H1 (cell line): ENCODE results near the gene C5AR2.
A peak's percentile ranks its signal among the peaks of the same experiment; 100 is the strongest.

Experiments
- BACH1 ChIP-seq: IDR thresholded peaks from 2 replicates; pipeline ENCODE4 v1.6.1; 2012; ENCODE audit warnings: low read length, improper control_type of control experiment
- BCL11A ChIP-seq, 2 experiments: IDR thresholded peaks; one replicate each; pipeline ENCODE4 v1.6.1; 2011; ENCODE audit warnings: low read depth in 2 of 2, low read length in 2 of 2, mild to moderate bottlenecking in 2 of 2
- CHD7 ChIP-seq: fragments of 300-600 bp; sonication (generic); IDR thresholded peaks from 2 replicates; pipeline ENCODE4 v1.7.1; 2012; ENCODE audit warnings: low read length, moderate library complexity, mild to moderate bottlenecking, inconsistent platforms; ENCODE audit not compliant: insufficient replicate concordance
- CTCF ChIP-seq, 3 experiments: IDR thresholded peaks; 1 replicate in 2 of 3; 2 replicates in 1 of 3; pipeline versions ENCODE4 v1.5.1 to v1.6.1; 2011; ENCODE audit warnings: low read length in 3 of 3, mild to moderate bottlenecking in 3 of 3, inconsistent platforms in 2 of 3, low read depth in 1 of 3, moderate library complexity in 1 of 3; ENCODE audit not compliant: insufficient read depth in 1 of 3; ENCODE audit errors: control extremely low read depth in 1 of 3
- E2F6 ChIP-seq: IDR thresholded peaks from 2 replicates; pipeline ENCODE4 v1.6.1; 2012; ENCODE audit warnings: inconsistent platforms
- EP300 ChIP-seq, 2 experiments: IDR thresholded peaks; 1 replicate in 1 of 2; 2 replicates in 1 of 2; pipeline ENCODE4 v1.6.1; 2011 to 2012; ENCODE audit warnings: low read depth in 2 of 2, low read length in 2 of 2, mild to moderate bottlenecking in 2 of 2, borderline replicate concordance in 1 of 2, inconsistent platforms in 1 of 2, moderate library complexity in 1 of 2
- GABPA ChIP-seq: IDR thresholded peaks from 2 replicates; pipeline ENCODE4 v1.6.1; 2011; ENCODE audit warnings: mild to moderate bottlenecking, low read length, moderate library complexity, borderline replicate concordance; ENCODE audit not compliant: insufficient read depth
- MAX ChIP-seq: IDR thresholded peaks from 2 replicates; pipeline ENCODE4 v1.6.1; 2012; ENCODE audit warnings: inconsistent platforms
- NRF1 ChIP-seq: IDR thresholded peaks from 2 replicates; pipeline ENCODE4 v1.6.1; 2011; ENCODE audit warnings: mild to moderate bottlenecking, low read depth, low read length, improper control_type of control experiment
- POLR2A ChIP-seq, 2 experiments: IDR thresholded peaks; 1 replicate in 1 of 2; 2 replicates in 1 of 2; pipeline ENCODE4 v1.6.1; 2011; ENCODE audit warnings: low read depth in 2 of 2, low read length in 2 of 2, mild to moderate bottlenecking in 2 of 2; ENCODE audit errors: control extremely low read depth in 1 of 2
- POLR2AphosphoS5 ChIP-seq: IDR thresholded peaks from 2 replicates; pipeline ENCODE4 v1.6.1; 2011; ENCODE audit warnings: low read depth, low read length
- SIN3A ChIP-seq, 2 experiments: IDR thresholded peaks in 1 of 2; conservative IDR thresholded peaks in 1 of 2; 2 replicates each; pipeline ENCODE4 v1.6.1; 2011 to 2012; ENCODE audit warnings: low read length in 2 of 2, improper control_type of control experiment in 1 of 2, low read depth in 1 of 2, mild to moderate bottlenecking in 1 of 2
- YY1 ChIP-seq: IDR thresholded peaks from 2 replicates; pipeline ENCODE4 v1.6.1; 2011; ENCODE audit warnings: low read depth, mild to moderate bottlenecking, low read length

GRCh38 chr19:47351548-47351947, 19.6 kb downstream of the C5AR2 start:
- TF ChIP-seq POLR2AphosphoS5 (no peak), YY1 (no peak), NRF1 (no peak), BCL11A (IDR thresholded peaks at IDR 0.05; ENCODE audit: low read depth in 2 of 2, low read length in 2 of 2) (no peak), E2F6 (no peak), CTCF (IDR thresholded peaks at IDR 0.05; ENCODE audit: control extremely low read depth in 1 of 3, insufficient read depth in 1 of 3, low read depth in 1 of 3, low read length in 3 of 3) (no peak), SIN3A (conservative IDR thresholded peaks at IDR 0.05 in 1 of 2, IDR thresholded peaks at IDR 0.05 in 1 of 2; ENCODE audit: low read depth in 1 of 2, low read length in 2 of 2) (0 out of 4 replicates have a peak, but pooled peaks of 1 of the 2 experiments have one; percentile 18), EP300 (IDR thresholded peaks at IDR 0.05; ENCODE audit: borderline replicate concordance in 1 of 2, low read depth in 2 of 2, low read length in 2 of 2) (no peak), MAX (no peak), BACH1 (no peak), POLR2A (IDR thresholded peaks at IDR 0.05; ENCODE audit: control extremely low read depth in 1 of 2, low read depth in 2 of 2, low read length in 2 of 2) (no peak), CHD7 (no peak), GABPA (no peak)
